AG10803 (cell line): ENCODE measurements around the gene GDF10.

Experiments
- DNase-seq: peaks from one replicate; pipeline ENCODE4 v3.0.0; 2010; ENCODE audit warnings: low read depth
- H3K4me3 ChIP-seq: 2 replicates; pipeline ENCODE4 v1.5.1; 2011; ENCODE audit warnings: mild to moderate bottlenecking, low read length, control low read depth
- TF ChIP-seq, protein P1 (sequence below): conservative IDR thresholded peaks from 2 replicates; pipeline ENCODE4 v1.5.1; 2011; ENCODE audit warnings: mild to moderate bottlenecking, low read length, control low read depth, inconsistent platforms

Gene GDF10

DNA sequence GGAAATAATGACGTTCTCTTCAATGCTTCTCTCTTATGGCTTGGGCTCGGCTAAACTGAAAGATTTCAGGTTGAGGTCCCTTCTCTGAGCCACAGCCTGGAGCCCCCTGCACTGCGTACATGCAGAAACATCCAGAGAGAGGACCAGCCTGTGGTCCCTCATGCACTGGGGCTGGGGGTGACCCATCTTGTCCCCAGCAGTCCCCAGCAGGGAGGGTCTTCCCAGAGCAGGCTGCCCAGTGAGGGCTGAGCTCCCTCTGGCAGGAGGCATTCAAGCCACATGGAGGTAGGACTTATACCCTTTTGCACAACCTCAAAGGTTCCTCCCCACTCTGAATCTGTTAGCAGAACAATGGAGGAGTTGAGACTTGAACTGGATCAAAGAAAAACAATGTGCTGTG, 7.4 kb downstream of the GDF10 start:
- no peak for DNase-seq
- no peak overlapping the region for H3K4me3 ChIP-seq
- TF ChIP-seq, protein P1, sequence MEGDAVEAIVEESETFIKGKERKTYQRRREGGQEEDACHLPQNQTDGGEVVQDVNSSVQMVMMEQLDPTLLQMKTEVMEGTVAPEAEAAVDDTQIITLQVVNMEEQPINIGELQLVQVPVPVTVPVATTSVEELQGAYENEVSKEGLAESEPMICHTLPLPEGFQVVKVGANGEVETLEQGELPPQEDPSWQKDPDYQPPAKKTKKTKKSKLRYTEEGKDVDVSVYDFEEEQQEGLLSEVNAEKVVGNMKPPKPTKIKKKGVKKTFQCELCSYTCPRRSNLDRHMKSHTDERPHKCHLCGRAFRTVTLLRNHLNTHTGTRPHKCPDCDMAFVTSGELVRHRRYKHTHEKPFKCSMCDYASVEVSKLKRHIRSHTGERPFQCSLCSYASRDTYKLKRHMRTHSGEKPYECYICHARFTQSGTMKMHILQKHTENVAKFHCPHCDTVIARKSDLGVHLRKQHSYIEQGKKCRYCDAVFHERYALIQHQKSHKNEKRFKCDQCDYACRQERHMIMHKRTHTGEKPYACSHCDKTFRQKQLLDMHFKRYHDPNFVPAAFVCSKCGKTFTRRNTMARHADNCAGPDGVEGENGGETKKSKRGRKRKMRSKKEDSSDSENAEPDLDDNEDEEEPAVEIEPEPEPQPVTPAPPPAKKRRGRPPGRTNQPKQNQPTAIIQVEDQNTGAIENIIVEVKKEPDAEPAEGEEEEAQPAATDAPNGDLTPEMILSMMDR: no peak

GRCh38 chr10:47308775-47309174, 8.8 kb downstream of the GDF10 start:
- TF ChIP-seq, protein P1: no peak
- no peak for DNase-seq
- H3K4me3 ChIP-seq: no peak overlapping the region

GRCh38 chr10:47309408-47310089, 9.6 kb downstream of the GDF10 start:
- H3K4me3 ChIP-seq: no peak overlapping the region
- TF ChIP-seq, protein P1: peak; percentile 35; the same call in 1 of the 2 replicates
- DNase-seq: no peak

GRCh38 chr10:47310090-47310505, 10.1 kb downstream of the GDF10 start:
- no peak overlapping the region for H3K4me3 ChIP-seq
- no peak for DNase-seq
- TF ChIP-seq, protein P1: no peak

DNA sequence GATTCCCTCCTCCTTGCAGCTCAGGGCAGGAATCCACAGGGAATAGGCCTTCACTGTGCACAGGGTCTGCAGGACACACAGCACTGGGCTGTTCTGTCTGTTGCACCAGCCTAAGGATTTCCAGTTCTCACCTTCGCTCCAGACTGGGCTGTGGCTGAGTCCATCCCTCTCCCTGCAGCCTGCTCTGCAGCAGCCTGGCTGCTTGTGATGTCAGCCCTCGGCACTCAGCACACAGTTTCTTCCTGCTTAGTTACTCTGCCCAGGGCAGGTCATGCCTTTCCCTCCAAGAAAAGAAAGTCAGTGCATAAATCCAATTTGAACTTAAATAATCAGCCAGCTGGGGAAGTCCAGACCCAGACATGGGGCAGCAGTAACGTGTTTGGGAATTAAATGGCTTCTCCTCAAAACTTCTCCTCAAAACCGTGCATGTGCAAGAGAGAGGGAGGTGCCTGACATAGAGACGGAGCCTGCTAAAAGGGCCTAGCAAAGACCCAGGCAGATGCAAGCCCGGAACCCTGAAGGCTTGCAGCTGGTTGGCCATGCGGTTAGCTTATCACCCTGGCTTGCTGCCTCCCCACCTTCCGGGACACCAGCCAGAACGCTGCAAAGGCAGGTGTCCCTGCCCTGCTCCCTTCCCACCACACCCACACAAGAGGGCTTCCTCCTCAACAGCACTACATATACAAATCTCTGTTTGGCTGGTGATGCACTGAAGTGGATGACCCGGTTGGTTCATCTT, 11.4 kb downstream of the GDF10 start:
- TF ChIP-seq, protein P1: no peak
- DNase-seq: no peak
- no peak overlapping the region for H3K4me3 ChIP-seq

GRCh38 chr10:47311932-47312662, 12.1 kb downstream of the GDF10 start:
- H3K4me3 ChIP-seq: no peak overlapping the region
- DNase-seq: peak; percentile 72
- TF ChIP-seq, protein P1: peak; percentile 90
